K562 (cell line): ENCODE measurements around the gene DAB2IP. TPM values are rescaled to one million over a fixed set of nuclear protein-coding genes. Genes with fewer than 3 reads are reported as not detected.

Experiments used
- BCLAF1 ChIP-seq, 2 experiments: fragments of 450-650 bp in 1 of 2; IDR thresholded peaks; 2 replicates each; pipeline ENCODE4 v1.6.1; 2011 to 2017; ENCODE audit warnings: low read depth in 2 of 2, antibody characterized with exemption in 1 of 2, borderline replicate concordance in 1 of 2, low read length in 1 of 2, mild to moderate bottlenecking in 1 of 2, mixed read lengths in 1 of 2; ENCODE audit not compliant: control insufficient read depth in 1 of 2
- BDP1 ChIP-seq: IDR thresholded peaks from 3 replicates; pipeline ENCODE4 v1.6.1; 2011; ENCODE audit not compliant: insufficient read length, insufficient read depth
- CBX3 ChIP-seq, 2 experiments: IDR thresholded peaks; 1 replicate in 1 of 2; 2 replicates in 1 of 2; pipeline ENCODE4 v1.6.1; 2012; ENCODE audit warnings: inconsistent platforms in 2 of 2, low read length in 2 of 2, borderline replicate concordance in 1 of 2, control low read depth in 1 of 2
- CTCFL ChIP-seq: IDR thresholded peaks from 2 replicates; pipeline ENCODE4 v1.6.1; 2011; ENCODE audit warnings: borderline replicate concordance, low read depth, mild to moderate bottlenecking, moderate library complexity, low read length; ENCODE audit not compliant: insufficient read depth, poor library complexity, severe bottlenecking
- HDAC3 ChIP-seq: fragments of 450-650 bp; IDR thresholded peaks from 2 replicates; pipeline ENCODE4 v1.6.1; 2018; ENCODE audit warnings: borderline replicate concordance, mild to moderate bottlenecking, moderate library complexity; ENCODE audit not compliant: partially characterized antibody
- PTRF ChIP-seq: fragments of 450-650 bp; IDR thresholded peaks from 2 replicates; pipeline ENCODE4 v1.6.1; 2016; ENCODE audit warnings: mild to moderate bottlenecking, missing genetic modification characterization, missing compliant biosample characterization
- RFX1 ChIP-seq: fragments of 450-650 bp; IDR thresholded peaks from 2 replicates; pipeline ENCODE4 v1.6.1; 2016; ENCODE audit warnings: mild to moderate bottlenecking, moderate library complexity
- polyA plus RNA-seq, 8 experiments: library from polyadenylated mRNA; depleted of rRNA in 4 of 8; stranded (reverse) in 5 of 8; unstranded in 3 of 8; fragments of >200 nt; fragmentation: Nextera tagmentation in 2 of 8; fragmentation: Illumina TruSeq in 1 of 8; extraction: Ambion mirVana in 2 of 8; extraction: Trizol in 1 of 8; gene quantifications; 2 replicates each; pipeline versions ENCODE4 v1.2.1 to v1.2.3, GENCODE V29; 2011 to 2014; ENCODE audit warnings: inconsistent platforms in 1 of 8, missing spikeins in 1 of 8
- total RNA-seq, 7 experiments: library from RNA; depleted of rRNA in 6 of 7; stranded (reverse); fragments of >200 nt in 6 of 7; fragmentation: Illumina TruSeq in 2 of 7; extraction: Trizol in 2 of 7; gene quantifications; 2 replicates each; pipeline versions ENCODE4 v1.2.1 to v1.2.3, GENCODE V29; 2011 to 2021; ENCODE audit warnings: low replicate concordance in 1 of 7
- TF ChIP-seq, protein P1 (sequence below): fragments of 450-650 bp; IDR thresholded peaks from one replicate; pipeline ENCODE4 v1.6.1; 2018; ENCODE audit warnings: mild to moderate bottlenecking, moderate library complexity; ENCODE audit not compliant: partially characterized antibody

Gene DAB2IP
- total and polyA plus RNA-seq, 9 of the 15 experiments (the other 6 are each of a cell fraction or from before 2014, with no cell fraction given), result 0.04 to 0.31 (median 0.08) TPM; not detected in 5

DNA sequence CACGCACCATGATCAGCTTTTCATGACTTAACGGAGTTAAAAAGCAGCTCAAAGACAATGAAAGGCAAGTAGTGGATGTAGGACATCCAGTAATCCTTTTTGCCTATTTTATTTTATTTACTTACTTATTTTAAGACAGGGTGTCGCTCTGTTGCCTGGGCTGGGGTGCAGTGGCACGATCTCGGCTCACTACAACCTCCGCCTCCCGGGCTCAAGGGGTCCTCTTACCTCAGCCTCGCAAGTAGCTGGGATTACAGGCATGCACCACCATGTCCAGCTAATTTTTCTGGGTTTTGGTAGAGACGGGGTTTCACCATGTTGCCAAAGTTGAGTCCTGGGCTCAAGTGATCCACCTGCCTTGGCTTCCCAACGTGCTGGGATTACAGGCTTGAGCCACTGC is 148.9 kb downstream of the DAB2IP start (continued):
- no peak for TF ChIP-seq BCLAF1 (IDR thresholded peaks at IDR 0.05; ENCODE audit: borderline replicate concordance in 1 of 2, control insufficient read depth in 1 of 2, low read depth in 2 of 2, low read length in 1 of 2)
- TF ChIP-seq PTRF (tag), result no peak
- TF ChIP-seq RFX1, result no peak
- no peak for TF ChIP-seq CBX3 (IDR thresholded peaks at IDR 0.05; ENCODE audit: borderline replicate concordance in 1 of 2, low read length in 2 of 2)
- TF ChIP-seq BDP1, result no peak
- no peak for TF ChIP-seq HDAC3
- TF ChIP-seq, protein P1, sequence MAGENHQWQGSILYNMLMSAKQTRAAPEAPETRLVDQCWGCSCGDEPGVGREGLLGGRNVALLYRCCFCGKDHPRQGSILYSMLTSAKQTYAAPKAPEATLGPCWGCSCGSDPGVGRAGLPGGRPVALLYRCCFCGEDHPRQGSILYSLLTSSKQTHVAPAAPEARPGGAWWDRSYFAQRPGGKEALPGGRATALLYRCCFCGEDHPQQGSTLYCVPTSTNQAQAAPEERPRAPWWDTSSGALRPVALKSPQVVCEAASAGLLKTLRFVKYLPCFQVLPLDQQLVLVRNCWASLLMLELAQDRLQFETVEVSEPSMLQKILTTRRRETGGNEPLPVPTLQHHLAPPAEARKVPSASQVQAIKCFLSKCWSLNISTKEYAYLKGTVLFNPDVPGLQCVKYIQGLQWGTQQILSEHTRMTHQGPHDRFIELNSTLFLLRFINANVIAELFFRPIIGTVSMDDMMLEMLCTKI, result no peak
- no peak for TF ChIP-seq CTCFL
